Heart left ventricle (tissue), 16 donors: ENCODE results near the gene MIPOL1. TPM values are rescaled to one million over a fixed set of nuclear protein-coding genes. Genes with fewer than 3 reads are reported as not detected.
"Not testable (repeated sequence)": the region's sequence is repeated elsewhere in the genome, so short reads cannot be mapped to it uniquely, and the experiment has no call there.

Source experiments
- ATAC-seq, 4 donors: fragments of 200-7000 bp; cut with Tn5 transposase; one replicate each; pipeline ENCODE4 v1.9.1; 2020 to 2022; ENCODE audit warnings: moderate library complexity in 4 of 4, mild to moderate bottlenecking in 3 of 4, moderate number of reproducible peaks in 1 of 4
- DNase-seq, 5 donors: peaks; one replicate each; pipeline ENCODE4 v3.0.0-alpha.2; 2020
- H3K27ac ChIP-seq, 12 donors: fragments of 200-600 bp; sonication (generic) in 4 of 12; one replicate each; pipeline versions ENCODE4 v1.5.0 to v1.8.0; 2016 to 2022; ENCODE audit warnings: mild to moderate bottlenecking in 2 of 12
- H3K27me3 ChIP-seq, 9 donors: fragments of 200-600 bp; sonication (generic) in 2 of 9; one replicate each; pipeline versions ENCODE4 v1.5.1 to v1.8.0; 2016 to 2022; ENCODE audit warnings: mild to moderate bottlenecking in 3 of 9
- H3K36me3 ChIP-seq, 9 donors: fragments of 200-600 bp; sonication (generic) in 2 of 9; one replicate each; pipeline versions ENCODE4 v1.5.0 to v1.8.0; 2018 to 2022; ENCODE audit warnings: mild to moderate bottlenecking in 2 of 9
- H3K4me1 ChIP-seq, 12 donors: fragments of 200-600 bp; sonication (generic) in 4 of 12; one replicate each; pipeline versions ENCODE4 v1.5.0 to v1.8.0; 2016 to 2022; ENCODE audit warnings: mild to moderate bottlenecking in 3 of 12
- H3K4me3 ChIP-seq, 12 donors: fragments of 200-600 bp; sonication (generic) in 4 of 12; one replicate each; pipeline versions ENCODE4 v1.5.0 to v1.8.0; 2017 to 2022; ENCODE audit warnings: mild to moderate bottlenecking in 9 of 12, moderate library complexity in 4 of 12
- H3K9me3 ChIP-seq, 12 donors: fragments of 200-600 bp; sonication (generic) in 4 of 12; one replicate each; pipeline versions ENCODE4 v1.5.0 to v1.8.0; 2016 to 2022; ENCODE audit warnings: mild to moderate bottlenecking in 1 of 12
- POLR2A ChIP-seq, 2 donors: fragments of 450-650 bp; IDR thresholded peaks; one replicate each; pipeline ENCODE4 v1.6.1; 2017; ENCODE audit warnings: antibody characterized with exemption in 2 of 2, mild to moderate bottlenecking in 2 of 2, moderate library complexity in 2 of 2
- WGBS, 4 donors: extraction: QIAGEN DNeasy Blood & Tissue Kit in 2 of 4; methylation state at CpG; one replicate each; pipeline versions ENCODE4 v1.1.5 to v1.1.7; 2013 to 2018; 5-methylcytosine and 5-hydroxymethylcytosine counted together
- intact Hi-C, 10 donors: fragments of 100-400 bp; cut with DNase I; formaldehyde crosslinking; loops; one replicate each; pipeline versions ENCODE4 v1.11.1 to v1.14.2; 2022
- polyA plus RNA-seq, 2 donors: library from polyadenylated mRNA; stranded (reverse); fragments of 200-250 nt; gene quantifications; one replicate each; pipeline ENCODE4 v1.2.3, GENCODE V29; 2013
- total RNA-seq, 9 donors: library from RNA; depleted of rRNA in 2 of 9; stranded (reverse); fragments of >200 nt in 2 of 9; fragmentation: NEBNext Ultra II Directional in 3 of 9; extraction: Animal tissue kit (Norgen Biotek cat#: 25700) in 3 of 9; gene quantifications; one replicate each; pipeline versions ENCODE4 v1.1.0 to v1.2.4, GENCODE V29; 2016 to 2023
- TF ChIP-seq, protein P1 (sequence below), 12 donors: fragments of 200-600 bp; sonication (generic) in 4 of 12; IDR thresholded peaks; one replicate each; pipeline versions ENCODE4 v1.5.0 to v1.8.0; 2018 to 2022; ENCODE audit warnings: antibody characterized with exemption in 12 of 12, mild to moderate bottlenecking in 5 of 12
- donor health status: ischemic (EF 13 %, LVEDD 7.1; RV severe dilation, severe dysfunction).
- donor health status: healthy with polysubstance abuse.
- donor health status: DM: no; HTN: yes; CAD: no.
- donor health status: DM: no; HTN: no; CAD: no.
- donor health status: ischemic (EF 25% LVEDD 6.9; RV normal size, moderate dysfunction).
- donor health status: ischemic (EF 25% LVEDD 5.7; RV mildly dilated, moderate dysfunction).
- donor health status: healthy.
- donor health status: DM: yes; HTN: yes; CAD: no.
- donor health status: ischemic (EF 35%, LVEDD 5.7; RV mildly dilated, moderate dysfunction).
- donor health status: nonischemic (EF 11% LVEDD 7.7; RV severe dilation, severe dysfunction).
- donor health status: DM: yes; HTN: yes; CAD: no.
- donor health status: PGD.
- donor health status: ischemic (EF 29% LVEDD 5.4; RV normal size, mild dysfunction).
- donor health status: nonischemic (EF 23%, LVEDD 6.1; RV moderate dilation, normal function).

MIPOL1 gene
- total and polyA plus RNA-seq, 11 donors = 0.99 to 7.3 (median 5.0) TPM

DNA sequence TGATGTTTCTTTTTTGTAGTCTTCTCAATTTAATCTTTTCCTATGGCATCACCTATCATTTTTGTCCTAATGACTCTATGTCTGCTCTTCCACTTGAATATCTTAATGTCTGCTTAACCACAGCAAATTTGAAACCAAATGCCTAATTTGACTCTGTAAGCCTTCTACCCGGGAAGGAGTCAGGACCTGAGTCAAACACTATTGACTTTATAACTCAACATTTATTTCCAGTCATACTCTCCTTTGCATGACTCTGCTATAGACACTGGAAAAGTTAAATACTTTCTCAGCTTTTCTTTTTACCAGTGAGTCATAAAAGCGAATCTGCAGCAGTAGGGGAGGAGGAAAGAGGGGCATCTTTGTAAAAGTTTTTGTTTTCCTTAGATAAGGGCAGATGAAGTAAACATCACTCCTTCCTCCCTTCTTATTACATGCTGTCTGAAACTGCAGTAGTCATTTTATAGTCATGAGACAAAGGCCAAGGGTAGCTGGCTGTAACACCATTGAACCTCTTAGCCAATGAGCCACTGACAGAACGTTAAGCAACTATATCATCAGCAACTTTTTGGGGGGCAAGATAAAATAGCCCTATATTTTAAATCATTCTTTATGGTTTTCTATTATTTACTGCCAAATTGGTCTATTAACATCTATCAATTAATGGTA lies 179.3 kb downstream of the MIPOL1 start:
- Histone ChIP-seq H3K36me3 (no peaks in the 10 kb centered on the region), H3K4me1 (no peaks in the 10 kb centered on the region), H3K9me3 (peaks cover 0 to 4% (median 0%) of the 10 kb centered on the region in 12 donors), H3K27me3 (no peaks in the 10 kb centered on the region), H3K4me3 (no peak overlapping the region), H3K27ac (no peak overlapping the region)
- 81 to 93% (median 87%) methylated on average over 3 of the region's 3 CpGs for WGBS, 4 donors
- intact Hi-C loops = no loop called here
- no peak for TF ChIP-seq POLR2A (IDR thresholded peaks at IDR 0.05)
- TF ChIP-seq, protein P1, sequence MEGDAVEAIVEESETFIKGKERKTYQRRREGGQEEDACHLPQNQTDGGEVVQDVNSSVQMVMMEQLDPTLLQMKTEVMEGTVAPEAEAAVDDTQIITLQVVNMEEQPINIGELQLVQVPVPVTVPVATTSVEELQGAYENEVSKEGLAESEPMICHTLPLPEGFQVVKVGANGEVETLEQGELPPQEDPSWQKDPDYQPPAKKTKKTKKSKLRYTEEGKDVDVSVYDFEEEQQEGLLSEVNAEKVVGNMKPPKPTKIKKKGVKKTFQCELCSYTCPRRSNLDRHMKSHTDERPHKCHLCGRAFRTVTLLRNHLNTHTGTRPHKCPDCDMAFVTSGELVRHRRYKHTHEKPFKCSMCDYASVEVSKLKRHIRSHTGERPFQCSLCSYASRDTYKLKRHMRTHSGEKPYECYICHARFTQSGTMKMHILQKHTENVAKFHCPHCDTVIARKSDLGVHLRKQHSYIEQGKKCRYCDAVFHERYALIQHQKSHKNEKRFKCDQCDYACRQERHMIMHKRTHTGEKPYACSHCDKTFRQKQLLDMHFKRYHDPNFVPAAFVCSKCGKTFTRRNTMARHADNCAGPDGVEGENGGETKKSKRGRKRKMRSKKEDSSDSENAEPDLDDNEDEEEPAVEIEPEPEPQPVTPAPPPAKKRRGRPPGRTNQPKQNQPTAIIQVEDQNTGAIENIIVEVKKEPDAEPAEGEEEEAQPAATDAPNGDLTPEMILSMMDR (IDR thresholded peaks at IDR 0.05) = no peak
- ATAC-seq = no peak
- DNase-seq = no peak

DNA sequence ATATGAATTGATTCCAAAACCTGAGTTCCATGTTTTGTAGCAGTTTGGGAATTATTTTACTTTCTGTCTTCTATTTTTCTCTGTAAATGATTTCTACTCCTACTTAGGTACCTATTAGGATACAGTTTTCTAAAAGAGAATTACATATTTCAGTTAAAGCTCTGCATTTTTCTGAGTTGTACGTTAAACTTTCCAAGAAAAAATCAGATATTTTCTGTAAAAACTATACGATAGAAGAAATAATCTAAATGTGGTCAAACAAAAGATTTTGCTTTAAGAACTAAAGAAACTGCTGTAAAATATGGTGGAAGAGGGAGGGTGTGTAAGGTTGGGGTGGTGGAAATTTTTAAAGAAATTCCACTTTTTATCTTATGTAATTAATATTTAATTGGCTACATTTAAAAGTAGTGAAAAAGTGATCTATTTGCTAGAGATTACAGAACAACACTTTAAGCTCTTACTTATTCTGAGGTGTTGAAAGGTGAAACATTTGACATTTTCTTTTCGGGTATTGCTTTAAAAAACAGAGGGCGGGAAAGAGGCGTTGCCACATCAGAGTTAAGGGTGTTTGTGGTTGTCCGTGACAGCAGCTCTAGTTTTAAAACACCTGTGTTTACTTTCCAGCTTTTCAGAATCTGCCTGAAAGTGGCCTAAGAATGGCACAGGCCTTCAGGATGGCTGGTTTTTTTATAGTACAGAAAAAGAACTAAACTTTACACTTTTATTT lies 187.3 kb downstream of the MIPOL1 start:
- ATAC-seq (no peak), DNase-seq (no peak)
- no peak overlapping the region for H3K27ac ChIP-seq
- H3K4me1 ChIP-seq = no peaks in the 10 kb centered on the region
- 70 to 80% (median 78%) methylated on average over 6 of the region's 6 CpGs for WGBS, 4 donors
- H3K4me3 ChIP-seq = no peak overlapping the region
- H3K27me3 ChIP-seq = no peaks in the 10 kb centered on the region
- peaks cover 0 to 6% (median 0%) of the 10 kb centered on the region in 12 donors for H3K9me3 ChIP-seq
- H3K36me3 ChIP-seq = no peaks in the 10 kb centered on the region
- TF ChIP-seq, protein P1 (IDR thresholded peaks at IDR 0.05) = no peak
- no peak for TF ChIP-seq POLR2A (IDR thresholded peaks at IDR 0.05)
- intact Hi-C loops = no loop called here

DNA sequence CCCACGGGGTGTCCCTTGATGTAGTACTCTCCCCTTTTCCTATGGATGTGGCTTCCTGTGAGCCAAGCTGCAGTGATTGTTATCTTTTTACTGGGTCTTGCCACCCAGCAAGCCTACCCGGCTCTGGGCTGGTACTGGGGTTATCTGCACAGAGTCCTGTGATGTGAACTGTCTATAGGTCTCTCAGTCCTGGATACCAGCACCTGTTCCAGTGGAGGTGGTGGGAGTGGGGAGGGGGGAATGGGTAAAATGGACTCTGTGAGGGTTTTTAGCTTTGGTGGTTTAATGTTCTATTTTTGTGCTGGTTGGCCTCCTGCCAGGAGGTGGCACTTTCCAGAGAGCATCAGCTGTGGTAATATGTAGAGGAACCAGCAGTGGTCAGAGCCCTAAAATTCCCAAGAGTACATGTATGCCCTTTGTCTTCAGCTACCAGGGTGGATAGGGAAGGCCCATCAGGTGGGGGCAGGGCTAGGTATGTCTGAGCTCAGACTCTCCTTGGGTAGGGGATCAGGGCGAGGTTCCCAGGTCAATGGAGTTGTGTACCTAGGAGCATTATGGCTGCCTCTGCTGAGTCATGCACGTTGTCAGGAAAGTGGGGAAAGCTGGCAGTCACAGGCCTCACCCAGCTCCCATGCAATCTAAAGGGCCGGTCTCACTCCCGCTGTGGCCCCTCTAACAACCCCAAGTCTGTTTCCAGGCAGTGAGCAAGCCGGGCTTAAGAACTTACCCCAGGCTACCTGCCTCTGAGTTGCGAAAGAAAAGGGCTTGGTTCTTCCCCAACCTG lies 199.6 kb downstream of the MIPOL1 start:
- 79 to 86% (median 84%) methylated on average over 8 of the region's 8 CpGs for WGBS, 4 donors
- not testable (repeated sequence) for H3K27ac ChIP-seq

DNA sequence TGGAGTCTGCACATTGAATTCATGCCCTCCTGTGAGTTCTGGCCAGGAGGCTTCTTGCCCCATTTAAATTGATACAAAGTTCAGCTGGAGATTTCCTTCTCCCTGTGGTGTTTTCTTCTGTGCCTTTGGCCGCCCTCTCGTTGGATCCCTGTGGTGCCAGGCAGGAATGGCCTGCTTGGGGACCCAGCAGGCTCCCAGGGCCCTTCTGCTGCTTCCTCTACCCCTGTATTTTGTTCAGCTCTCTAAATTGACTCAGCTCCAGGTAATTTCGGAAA lies 200.1 kb downstream of the MIPOL1 start:
- intact Hi-C loops = no loop called here
- TF ChIP-seq, protein P1 (IDR thresholded peaks at IDR 0.05) = no peak
- no peak for TF ChIP-seq POLR2A (IDR thresholded peaks at IDR 0.05)
- H3K9me3 ChIP-seq = peaks cover 0 to 57% (median 22%) of the 10 kb centered on the region in 12 donors
- no peaks in the 10 kb centered on the region for H3K27me3 ChIP-seq
- H3K4me1 ChIP-seq = no peaks in the 10 kb centered on the region
- no peak overlapping the region for H3K27ac ChIP-seq
- DNase-seq (no peak), ATAC-seq (no peak)
- WGBS, 4 donors = 58 to 96% (median 89%) methylated on average over 2 to 3 of the region's 3 CpGs
- H3K36me3 ChIP-seq = no peaks in the 10 kb centered on the region
- H3K4me3 ChIP-seq = no peak overlapping the region

More for the DNA sequence above, 199.6 kb downstream of the MIPOL1 start:
- H3K4me3 ChIP-seq, H3K27me3 ChIP-seq, DNase-seq, H3K36me3 ChIP-seq, intact Hi-C loops, ATAC-seq, H3K4me1 ChIP-seq: not testable (repeated sequence)
- peaks cover 0 to 62% (median 22%) of the 10 kb centered on the region in 12 donors for H3K9me3 ChIP-seq
